GM12878 (cell line): Measurements from ENCODE around the gene LTBP2. TPM values are rescaled to one million over a fixed set of nuclear protein-coding genes. Genes with fewer than 3 reads are reported as not detected.

Experiments used
- ATAC-seq: fragments of 200-7000 bp; cut with Tn5 transposase; 3 replicates; pipeline ENCODE4 v1.9.1; 2020; ENCODE audit warnings: mild to moderate bottlenecking, moderate library complexity
- BruUV-seq: library from RNA; stranded (reverse); fragments of 400-500 nt; replicated peaks from 2 replicates; lab custom pipeline; 2021; lab: Mats Ljungman, UMichigan
- CTCF ChIA-PET: fragments of 300-600 bp; sonication (Branson Sonifier 250); formaldehyde crosslinking; extraction: SDS; loops from one replicate; lab custom pipeline; 2021; ENCODE audit warnings: inconsistent platforms; lab: Yijun Ruan, JAX
- POLR2A ChIA-PET: fragments of 350-600 bp; formaldehyde crosslinking; extraction: SDS; loops from one replicate; lab custom pipeline; 2021; ENCODE audit warnings: inconsistent platforms; lab: Charles Lee
- RAD21 ChIA-PET: fragments of 300-600 bp; sonication (Branson Sonifier 250); formaldehyde crosslinking; loops from one replicate; lab custom pipeline; 2023; ENCODE audit warnings: antibody characterized with exemption; ENCODE audit not compliant: unreplicated experiment; lab: Charles Lee
- SMC1A ChIA-PET: fragments of 300-600 bp; sonication (Branson Sonifier 250); formaldehyde crosslinking; loops from one replicate; lab custom pipeline; 2023; ENCODE audit not compliant: unreplicated experiment, uncharacterized antibody; lab: Charles Lee
- DNase-seq: peaks from one replicate; pipeline ENCODE4 v3.0.0-alpha.2; 2011; ENCODE audit warnings: low read depth, low spot score
- FAIRE-seq: peaks from 3 replicates; lab custom pipeline; 2011; peaks lifted over from hg19 to GRCh38; lab: Jason Lieb, UNC
- H2AFZ ChIP-seq: 2 replicates; pipeline ENCODE4 v1.6.0; 2011; ENCODE audit warnings: low read depth, low read length, control low read depth; ENCODE audit not compliant: control insufficient read depth
- H3K27ac ChIP-seq: 2 replicates; pipeline ENCODE4 v1.5.1; 2011; ENCODE audit warnings: control low read depth; ENCODE audit not compliant: control insufficient read depth, insufficient read depth
- H3K27me3 ChIP-seq, 2 experiments: replicated peaks in 1 of 2; 2 replicates each; pipeline versions ENCODE4 v1.6.0 to v1.6.1; 2011; ENCODE audit warnings: low read length in 1 of 2; ENCODE audit not compliant: control insufficient read depth in 2 of 2, insufficient read depth in 2 of 2
- H3K36me3 ChIP-seq, 2 experiments: 2 replicates each; pipeline ENCODE4 v1.5.1; 2011; ENCODE audit warnings: low read length in 1 of 2; ENCODE audit not compliant: control insufficient read depth in 2 of 2, insufficient read depth in 2 of 2
- H3K4me1 ChIP-seq: 2 replicates; pipeline ENCODE4 v1.6.1; 2011; ENCODE audit warnings: mild to moderate bottlenecking, low read length, moderate library complexity, mixed read lengths; ENCODE audit not compliant: control insufficient read depth, insufficient read depth
- H3K4me2 ChIP-seq: 2 replicates; pipeline ENCODE4 v1.6.0; 2011; ENCODE audit warnings: control low read depth; ENCODE audit not compliant: control insufficient read depth, insufficient read depth
- H3K4me3 ChIP-seq: fragments of 200-600 bp; sonication (generic); 2 replicates; pipeline ENCODE4 v1.5.1; 2016
- H3K79me2 ChIP-seq: 2 replicates; pipeline ENCODE4 v1.6.0; 2011; ENCODE audit warnings: low read length; ENCODE audit not compliant: control insufficient read depth, insufficient read depth
- H3K9ac ChIP-seq: 2 replicates; pipeline ENCODE4 v1.8.0; 2011; ENCODE audit warnings: low read length, control low read depth, mixed read lengths; ENCODE audit not compliant: control insufficient read depth, insufficient read depth
- H3K9me3 ChIP-seq: replicated peaks from 3 replicates; pipeline ENCODE4 v1.5.1; 2011; ENCODE audit warnings: mild to moderate bottlenecking, low read length; ENCODE audit not compliant: control insufficient read depth, insufficient read depth
- H4K20me1 ChIP-seq: 2 replicates; pipeline ENCODE4 v1.6.0; 2011; ENCODE audit not compliant: control insufficient read depth, insufficient read depth
- CBX3 ChIP-seq: fragments of 200-600 bp; sonication (generic); IDR thresholded peaks from 2 replicates; pipeline ENCODE4 v1.6.1; 2016; ENCODE audit warnings: low read depth, borderline replicate concordance
- E2F4 ChIP-seq: IDR thresholded peaks from 2 replicates; pipeline ENCODE4 v1.6.1; 2012; ENCODE audit warnings: low read depth, low read length, improper control_type of control experiment
- E2F8 ChIP-seq: fragments of 450-650 bp; IDR thresholded peaks from 2 replicates; pipeline ENCODE4 v1.6.1; 2018; ENCODE audit warnings: mild to moderate bottlenecking, low read depth, moderate library complexity; ENCODE audit not compliant: partially characterized antibody
- GATAD2B ChIP-seq: fragments of 450-650 bp; conservative IDR thresholded peaks from 2 replicates; pipeline ENCODE4 v1.6.1; 2017; ENCODE audit warnings: low read depth, mild to moderate bottlenecking, moderate library complexity
- POLR2AphosphoS2 ChIP-seq: IDR thresholded peaks from 2 replicates; pipeline ENCODE4 v1.6.1; 2011; ENCODE audit warnings: low read depth, mild to moderate bottlenecking, low read length, improper control_type of control experiment, moderate library complexity
- ZBTB33 ChIP-seq: fragments of 450-650 bp; IDR thresholded peaks from 2 replicates; pipeline ENCODE4 v1.6.1; 2017; ENCODE audit warnings: mild to moderate bottlenecking
- WGBS: methylation state at CpG from one replicate; pipeline ENCODE4 v1.1.6; 2016; ENCODE audit warnings: low lambda C conversion rate; ENCODE audit not compliant: insufficient replicate concordance, insufficient coverage; ENCODE audit errors: missing lambda C conversion rate; 5-methylcytosine and 5-hydroxymethylcytosine counted together
- in situ Hi-C: fragments of 300-500 bp; cut with MboI; formaldehyde crosslinking; loops from 9 replicates; pipeline ENCODE4 v1.14.3; 2018; ENCODE audit warnings: mixed read lengths
- intact Hi-C: fragments of 100-400 bp; cut with micrococcal nuclease; formaldehyde crosslinking; loops from one replicate; pipeline ENCODE4 v1.14.2; 2022; ENCODE audit not compliant: unreplicated experiment
- polyA plus RNA-seq, 11 experiments: library from polyadenylated mRNA; depleted of rRNA in 4 of 11; unstranded in 6 of 11; stranded (reverse) in 5 of 11; fragments of >200 nt; fragmentation: Nextera tagmentation in 4 of 11; fragmentation: Illumina TruSeq in 1 of 11; extraction: Ambion mirVana in 4 of 11; extraction: Trizol in 1 of 11; gene quantifications; 1 replicate in 1 of 11; 2 replicates in 10 of 11; pipeline versions ENCODE4 v1.2.1 to v1.2.3, GENCODE V29; 2011 to 2016; ENCODE audit warnings: inconsistent platforms in 2 of 11, missing spikeins in 2 of 11, low read depth in 1 of 11
- total RNA-seq, 4 experiments: library from RNA; depleted of rRNA in 3 of 4; stranded (reverse); fragments of >200 nt in 3 of 4; fragmentation: Illumina TruSeq in 1 of 4; extraction: Trizol in 1 of 4; gene quantifications; 2 replicates each; pipeline versions ENCODE4 v1.2.1 to v1.2.3, GENCODE V29; 2013 to 2021

LTBP2 gene
- total and polyA plus RNA-seq, 10 of the 15 experiments (the other 5 are each of a cell fraction or from before 2014, with no cell fraction given): 0.03 to 0.23 (median 0.06) TPM; not detected in 1

- Histone ChIP-seq H3K9me3 (no peaks in the 10 kb centered on the region), H4K20me1 (no peaks in the 10 kb centered on the region), H2AFZ (no peak overlapping the region), H3K4me2 (no peak overlapping the region), H3K27me3 (no peaks in the 10 kb centered on the region), H3K9ac (no peak overlapping the region), H3K4me1 (peaks cover 15% of the 10 kb centered on the region), H3K4me3 (no peak overlapping the region), H3K79me2 (no peaks in the 10 kb centered on the region), H3K36me3 (no peaks in the 10 kb centered on the region), H3K27ac (no peak overlapping the region)
- FAIRE-seq: no peak
- RAD21 ChIA-PET: interaction anchor here (3.3 kb wide), 1 partner anchor 14 kb away, joined by 12 read pairs; no protein-coding TSS in a partner anchor
- in situ Hi-C loops: no loop called here
- no TSS peak for BruUV-seq
- CTCF ChIA-PET: interaction anchor here (3.6 kb wide), 1 partner anchor 14 kb away, joined by 12 read pairs; no protein-coding TSS in a partner anchor
- WGBS: 61% methylated on average over 5 of the region's 5 CpGs
- intact Hi-C loops: no loop called here
- no peak for DNase-seq
- POLR2A ChIA-PET: no interaction called here
- no peak for TF ChIP-seq POLR2AphosphoS2
- TF ChIP-seq ZBTB33: no peak
- TF ChIP-seq CBX3: no peak
- no peak for TF ChIP-seq E2F8
- no peak for TF ChIP-seq GATAD2B
- TF ChIP-seq E2F4: no peak
- no peak for ATAC-seq
- SMC1A ChIA-PET: interaction anchor here (1.0 to 1.5 kb wide), 2 partner anchors 14 to 22 kb away, joined by 3 to 5 read pairs; no protein-coding TSS in a partner anchor
These were observed 17.4 kb downstream of the LTBP2 start for GRCh38 chr14:74594606-74595005.
